Keratinocyte (primary cell): ENCODE measurements around the gene LTB. TPM values are rescaled to one million over a fixed set of nuclear protein-coding genes. Genes with fewer than 3 reads are reported as not detected.

Experiments
- DNase-seq: peaks from one replicate; pipeline ENCODE4 v3.0.0-alpha.2; 2011; ENCODE audit warnings: low read depth, missing footprints, low spot score
- FAIRE-seq: peaks from 2 replicates; lab custom pipeline; 2011; peaks lifted over from hg19 to GRCh38; lab: Jason Lieb, UNC
- H2AFZ ChIP-seq: 2 replicates; pipeline ENCODE4 v1.6.0; 2012; ENCODE audit warnings: low read length, control low read depth, inconsistent platforms; ENCODE audit not compliant: control insufficient read depth
- H3K27ac ChIP-seq: 2 replicates; pipeline ENCODE4 v1.5.1; 2011; ENCODE audit warnings: low read length; ENCODE audit not compliant: control insufficient read depth, insufficient read depth
- H3K27me3 ChIP-seq: 3 replicates; pipeline ENCODE4 v1.6.0; 2011; ENCODE audit warnings: low read length; ENCODE audit not compliant: control insufficient read depth, insufficient read depth; ENCODE audit errors: extremely low read depth
- H3K36me3 ChIP-seq, 2 experiments: 2 replicates in 1 of 2; 3 replicates in 1 of 2; pipeline ENCODE4 v1.5.1; 2011; ENCODE audit warnings: low read length in 2 of 2, mild to moderate bottlenecking in 1 of 2; ENCODE audit not compliant: control insufficient read depth in 2 of 2, insufficient read depth in 2 of 2; ENCODE audit errors: extremely low read depth in 1 of 2
- H3K4me1 ChIP-seq: 3 replicates; pipeline ENCODE4 v1.5.1; 2011; ENCODE audit warnings: low read length; ENCODE audit not compliant: control insufficient read depth, insufficient read depth; ENCODE audit errors: extremely low read depth
- H3K4me2 ChIP-seq: 3 replicates; pipeline ENCODE4 v1.6.0; 2011; ENCODE audit warnings: low read depth, low read length; ENCODE audit not compliant: control insufficient read depth, insufficient read depth; ENCODE audit errors: extremely low read depth
- H3K4me3 ChIP-seq, 3 experiments: fragments of 200-600 bp in 1 of 3; sonication (generic) in 1 of 3; 2 replicates in 2 of 3; 3 replicates in 1 of 3; pipeline ENCODE4 v1.5.1; 2011 to 2016; ENCODE audit warnings: low read length in 3 of 3, mild to moderate bottlenecking in 3 of 3, control low read depth in 2 of 3, inconsistent platforms in 1 of 3, low read depth in 1 of 3, mixed read lengths in 1 of 3, mixed run types in 1 of 3, moderate library complexity in 1 of 3; ENCODE audit not compliant: control insufficient read depth in 2 of 3, insufficient read depth in 2 of 3; ENCODE audit errors: extremely low read depth in 1 of 3
- H3K79me2 ChIP-seq: 2 replicates; pipeline ENCODE4 v1.6.0; 2012; ENCODE audit warnings: low read length; ENCODE audit not compliant: control insufficient read depth, insufficient read depth
- H3K9ac ChIP-seq: 3 replicates; pipeline ENCODE4 v1.6.0; 2011; ENCODE audit warnings: low read length; ENCODE audit not compliant: control insufficient read depth, insufficient read depth; ENCODE audit errors: extremely low read depth
- H3K9me1 ChIP-seq: 3 replicates; pipeline ENCODE4 v1.6.0; 2011; ENCODE audit warnings: low read length; ENCODE audit not compliant: control insufficient read depth, insufficient read depth; ENCODE audit errors: extremely low read depth
- H3K9me3 ChIP-seq: 2 replicates; pipeline ENCODE4 v1.5.1; 2012; ENCODE audit warnings: low read depth, low read length; ENCODE audit not compliant: control insufficient read depth
- H4K20me1 ChIP-seq: 3 replicates; pipeline ENCODE4 v1.6.0; 2011; ENCODE audit warnings: low read length; ENCODE audit not compliant: control insufficient read depth, insufficient read depth; ENCODE audit errors: extremely low read depth
- CTCF ChIP-seq, 3 experiments: IDR thresholded peaks in 1 of 3; conservative IDR thresholded peaks in 1 of 3; optimal IDR thresholded peaks in 1 of 3; 2 replicates in 2 of 3; 3 replicates in 1 of 3; pipeline versions ENCODE3 to v1.5.1; 2011; ENCODE audit warnings: low read length in 3 of 3, mild to moderate bottlenecking in 3 of 3, moderate library complexity in 2 of 3, control low read depth in 1 of 3, inconsistent platforms in 1 of 3; ENCODE audit not compliant: insufficient read depth in 2 of 3; ENCODE audit errors: extremely low read depth in 1 of 3
- EZH2 ChIP-seq: IDR thresholded peaks from one replicate; pipeline ENCODE4 v1.6.1; 2012; ENCODE audit warnings: inconsistent platforms, mild to moderate bottlenecking, low read length, moderate library complexity
- dilution Hi-C: fragments of 300-500 bp; cut with MboI; formaldehyde crosslinking; loops from one replicate; pipeline ENCODE4 v1.7.0; 2020; ENCODE audit warnings: low sequenced_read_pairs; ENCODE audit not compliant: extremely low pct_ligation_motif_present
- polyA plus RNA-seq, 5 experiments: library from polyadenylated mRNA; depleted of rRNA in 3 of 5; stranded (reverse) in 3 of 5; stranded (forward) in 1 of 5; unstranded in 1 of 5; fragments of >200 nt; gene quantifications; 1 replicate in 1 of 5; 2 replicates in 3 of 5; 3 replicates in 1 of 5; pipeline versions ENCODE4 v1.2.1 to v1.2.3, GENCODE V29; 2011 to 2012; ENCODE audit warnings: missing spikeins in 2 of 5, low read depth in 1 of 5, low replicate concordance in 1 of 5

Gene LTB
- polyA plus RNA-seq, 1 donor (not counting 4 experiments of a cell fraction or from before 2014, with no cell fraction given): not detected

GRCh38 chr6:31558631-31559500 lies 23.4 kb downstream of the LTB start:
- no peak for FAIRE-seq
- TF ChIP-seq EZH2 (no peak), CTCF (optimal IDR thresholded peaks at IDR 0.05 in 1 of 3, IDR thresholded peaks at IDR 0.05 in 1 of 3, conservative IDR thresholded peaks at IDR 0.05 in 1 of 3; ENCODE audit: extremely low read depth in 1 of 3, insufficient read depth in 2 of 3, low read length in 3 of 3) (no peak)
- Histone ChIP-seq H3K27me3 (no peaks in the 10 kb centered on the region), H3K9me3 (no peaks in the 10 kb centered on the region), H3K4me2 (no peak overlapping the region), H2AFZ (no peak overlapping the region), H3K36me3 (peaks cover 10 to 17% of the 10 kb centered on the region in 2 experiments), H3K9ac (no peak overlapping the region), H3K4me1 (peaks cover 12% of the 10 kb centered on the region), H3K79me2 (no peaks in the 10 kb centered on the region), H4K20me1 (no peaks in the 10 kb centered on the region), H3K9me1 (no peaks in the 10 kb centered on the region), H3K27ac (no peak overlapping the region), H3K4me3 (no peak overlapping the region)
- dilution Hi-C loops: no loop called here
- no peak for DNase-seq

GRCh38 chr6:31558318-31558625 lies 24.0 kb downstream of the LTB start:
- H4K20me1 ChIP-seq: no peaks in the 10 kb centered on the region
- TF ChIP-seq CTCF (optimal IDR thresholded peaks at IDR 0.05 in 1 of 3, IDR thresholded peaks at IDR 0.05 in 1 of 3, conservative IDR thresholded peaks at IDR 0.05 in 1 of 3; ENCODE audit: extremely low read depth in 1 of 3, insufficient read depth in 2 of 3, low read length in 3 of 3): no peak
- no peak for TF ChIP-seq EZH2
- no peaks in the 10 kb centered on the region for H3K79me2 ChIP-seq
- FAIRE-seq: no peak
- H3K36me3 ChIP-seq: peaks cover 10 to 17% of the 10 kb centered on the region in 2 experiments
- dilution Hi-C loops: no loop called here
- no peak overlapping the region for H3K4me3 ChIP-seq
- H3K4me2 ChIP-seq: no peak overlapping the region
- no peak overlapping the region for H3K9ac ChIP-seq
- H3K27ac ChIP-seq: no peak overlapping the region
- no peaks in the 10 kb centered on the region for H3K9me1 ChIP-seq
- no peak for DNase-seq
- no peaks in the 10 kb centered on the region for H3K27me3 ChIP-seq
- H2AFZ ChIP-seq: no peak overlapping the region
- H3K4me1 ChIP-seq: peaks cover 12% of the 10 kb centered on the region
- no peaks in the 10 kb centered on the region for H3K9me3 ChIP-seq
